GDM1 (cell line): ENCODE results near the gene ADGRD1.

Experiments used
- DNase-seq: peaks from one replicate; lab custom pipeline; 2025; lab: John Stamatoyannopoulos, UW

The ADGRD1 gene

DNA sequence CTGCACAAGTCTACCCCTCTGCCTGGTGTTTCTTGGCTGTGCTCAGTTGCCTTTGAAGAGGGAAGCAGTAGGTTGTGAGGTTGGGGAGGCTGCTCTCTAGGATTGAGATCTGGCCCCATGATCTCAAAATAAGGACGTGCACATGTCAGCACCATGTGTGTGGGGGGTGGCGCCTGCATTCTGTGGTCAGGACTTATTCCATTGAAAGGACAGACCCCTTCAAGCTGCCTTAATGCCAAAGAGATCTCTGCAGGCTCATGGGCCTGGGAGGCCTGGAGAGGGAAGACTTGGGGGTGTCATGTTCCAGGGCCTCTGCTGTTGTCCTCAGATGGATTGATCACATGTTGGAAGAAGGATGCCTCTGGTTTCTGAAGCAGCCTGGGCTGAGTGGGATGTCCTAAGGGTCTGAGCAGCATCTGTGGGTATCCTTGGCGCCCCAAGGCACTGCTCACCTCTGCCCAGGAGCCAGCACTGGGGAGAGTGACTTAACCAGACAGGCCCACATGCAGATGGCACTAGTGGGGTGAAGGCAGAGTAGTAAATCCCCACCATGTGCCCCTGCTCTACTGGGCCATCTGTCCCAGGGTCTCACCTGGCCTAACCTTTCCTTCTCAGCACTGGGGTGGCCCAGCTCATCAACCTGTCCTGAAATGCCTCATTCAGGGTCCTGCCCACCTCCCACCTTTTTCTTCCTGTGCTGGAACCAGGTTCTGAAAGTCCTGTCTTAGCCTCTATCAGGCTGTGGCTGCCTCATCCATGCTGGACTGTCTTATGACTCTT, 118.9 kb downstream of the ADGRD1 start:
- no peak for DNase-seq

DNA sequence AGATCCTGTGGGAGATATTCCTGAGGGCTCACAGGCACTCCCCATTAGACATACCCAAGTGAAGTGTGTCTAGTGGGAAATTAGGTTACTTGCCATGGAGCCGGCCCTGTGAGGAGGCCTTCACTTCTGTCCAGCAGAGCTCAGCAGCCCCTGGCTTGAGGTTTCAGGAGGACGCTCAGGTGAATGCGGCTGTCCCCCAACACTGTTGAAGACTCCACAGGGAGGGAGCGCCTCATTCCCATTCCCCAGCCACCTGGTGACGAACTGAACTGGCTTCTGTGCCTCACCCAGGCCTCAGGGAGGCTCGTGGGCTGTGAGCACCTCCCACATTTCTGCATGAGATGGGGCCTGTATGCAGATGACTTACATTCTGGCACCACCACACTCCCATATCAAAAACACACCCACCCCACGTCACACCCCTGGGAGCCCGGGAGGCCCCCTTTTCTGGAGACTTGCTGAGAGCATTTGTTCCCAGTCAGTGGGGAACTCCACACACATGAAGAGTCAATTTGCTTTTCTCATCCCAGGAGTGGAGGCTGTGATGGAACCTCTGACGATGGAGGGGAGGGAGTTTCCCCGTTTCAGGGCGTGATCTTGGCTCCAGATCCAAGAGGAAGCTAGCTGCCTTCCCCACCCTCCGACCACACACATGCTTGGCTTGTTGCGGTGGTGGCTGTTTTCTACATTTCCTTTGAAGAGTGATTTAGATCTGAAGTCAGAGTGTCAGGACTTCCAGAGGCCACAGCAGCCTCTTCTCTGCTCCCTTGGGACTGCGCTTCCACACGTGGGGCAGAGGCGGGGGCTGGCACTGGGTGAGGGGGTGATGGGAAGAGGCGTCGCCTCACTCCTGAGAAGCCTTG, 120.7 kb downstream of the ADGRD1 start:
- DNase-seq = no peak

DNA sequence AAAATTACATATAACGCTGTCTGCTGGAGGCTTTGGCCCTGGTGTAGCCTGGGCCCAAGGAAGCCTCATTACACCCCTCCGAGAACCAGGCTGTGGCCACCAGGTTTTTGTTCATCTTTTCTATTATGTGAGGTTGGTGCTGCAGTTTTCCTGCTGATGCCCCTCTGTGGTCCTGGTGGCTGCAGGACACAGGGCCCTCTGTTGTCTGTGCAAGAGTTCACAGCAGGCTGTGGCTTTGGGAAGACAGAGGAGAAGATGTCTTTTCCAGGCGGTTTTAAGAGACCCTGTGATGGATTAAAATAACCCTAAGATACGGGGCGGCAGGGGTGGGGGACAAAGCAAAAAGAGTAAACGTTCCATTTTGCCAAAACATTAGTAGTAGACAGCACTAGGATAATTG, 121.5 kb downstream of the ADGRD1 start:
- DNase-seq = no peak

DNA sequence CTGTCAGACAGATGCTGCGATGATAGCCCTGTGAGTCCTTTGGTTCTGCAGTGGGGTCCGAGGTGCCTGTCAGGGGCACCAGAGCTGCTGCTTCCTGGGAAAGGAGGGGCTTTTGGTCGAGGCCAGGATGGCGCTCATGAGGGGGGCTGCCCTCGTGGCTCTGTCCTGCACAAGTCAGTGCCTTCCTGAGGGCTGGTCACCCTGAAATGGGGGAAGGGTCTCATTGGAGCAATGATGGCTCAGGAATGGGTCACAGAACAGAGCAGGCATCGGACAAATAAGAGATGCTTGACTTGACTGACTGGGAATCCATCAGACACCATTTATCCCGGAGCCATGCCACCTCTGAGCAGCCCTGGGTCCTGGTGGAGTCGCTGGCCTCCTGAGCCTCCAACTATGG, 121.9 kb downstream of the ADGRD1 start:
- no peak for DNase-seq

DNA sequence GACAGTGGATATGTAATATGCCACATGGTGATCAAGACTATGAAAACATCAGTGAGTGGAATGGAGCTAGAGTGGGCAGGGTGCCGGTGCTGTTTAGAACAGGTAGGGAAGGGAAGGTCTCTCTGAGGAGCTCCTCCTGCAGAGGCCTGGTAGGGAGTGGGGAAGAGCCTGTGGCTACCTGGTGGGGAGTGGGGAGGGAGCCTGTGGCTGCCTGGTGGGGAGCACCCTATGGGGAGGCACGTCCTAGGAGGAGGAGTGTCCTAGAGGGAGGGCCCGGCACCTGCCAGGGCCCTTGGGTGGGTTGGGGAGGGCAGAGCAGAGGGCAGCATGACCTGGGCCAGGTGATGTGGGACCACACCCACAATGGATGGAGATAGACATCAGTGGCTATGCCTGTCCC, 122.6 kb downstream of the ADGRD1 start:
- DNase-seq = no peak

DNA sequence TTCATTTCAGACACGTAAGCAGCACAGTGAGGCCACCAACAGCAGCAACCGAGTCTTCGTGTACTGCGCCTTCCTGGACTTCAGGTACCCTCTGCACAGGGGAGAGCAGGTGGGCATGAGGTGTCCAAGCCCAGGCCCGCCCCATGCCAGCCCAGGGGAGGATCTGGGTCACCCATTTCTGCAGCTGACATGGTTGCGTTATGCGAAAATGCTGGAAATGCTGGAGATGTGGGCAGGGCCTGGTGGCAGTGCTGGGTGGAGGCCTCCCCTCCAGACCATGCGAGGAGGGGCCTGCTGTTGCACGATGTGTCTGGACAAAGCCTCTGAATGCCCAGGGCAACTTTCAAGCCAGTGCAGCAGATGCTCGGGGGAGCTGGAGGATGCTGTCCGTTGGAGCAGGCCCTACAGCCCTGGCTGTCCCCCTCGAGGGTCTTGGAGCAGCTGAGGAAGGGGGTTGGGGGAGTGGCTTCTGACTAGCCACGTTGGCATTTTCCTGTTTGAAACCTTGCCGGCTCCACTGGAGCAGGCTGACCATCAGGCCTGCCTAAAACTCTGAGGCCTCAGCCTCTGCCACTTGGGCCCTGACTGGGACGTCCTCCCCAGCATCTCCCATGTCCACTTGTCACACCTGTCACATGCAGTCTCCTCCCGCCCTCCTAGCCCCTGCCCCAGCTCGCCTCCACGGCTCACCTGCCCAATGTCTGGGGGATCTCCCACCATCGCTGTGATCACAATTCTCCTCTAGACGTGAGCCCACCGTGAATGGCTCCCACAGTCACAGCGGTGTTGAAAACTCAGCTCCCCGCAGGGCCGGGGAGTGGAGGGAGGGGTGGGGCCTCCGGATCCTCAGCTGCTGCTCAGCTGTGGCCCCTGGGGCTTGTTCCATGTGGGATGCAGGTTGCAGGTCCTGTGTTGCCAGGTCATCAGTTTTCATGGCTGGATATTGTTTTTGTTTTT, 123.4 kb downstream of the ADGRD1 start:
- no peak for DNase-seq

DNA sequence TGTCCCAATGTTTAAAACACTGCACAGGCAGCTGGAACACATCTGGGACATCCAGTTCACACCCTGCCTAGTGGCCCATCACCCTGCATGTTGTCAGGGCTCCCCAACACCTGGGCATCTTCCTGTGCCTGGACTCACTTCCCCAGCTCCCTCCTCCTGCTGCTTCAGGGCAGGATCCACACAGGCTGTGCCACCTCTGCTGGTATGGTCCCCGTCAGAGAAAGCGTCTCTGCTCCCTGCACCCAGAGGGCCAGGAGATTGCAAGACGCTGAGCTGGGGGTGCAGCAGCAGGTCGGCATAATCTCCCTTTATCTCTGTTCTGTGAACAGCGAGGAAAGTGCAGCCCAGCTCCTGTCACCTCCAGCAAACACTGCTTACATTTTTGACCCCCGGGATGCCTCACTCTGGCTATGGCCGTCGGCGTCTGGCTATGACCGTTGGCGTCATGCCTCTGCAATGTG, 124.3 kb downstream of the ADGRD1 start:
- no peak for DNase-seq

DNA sequence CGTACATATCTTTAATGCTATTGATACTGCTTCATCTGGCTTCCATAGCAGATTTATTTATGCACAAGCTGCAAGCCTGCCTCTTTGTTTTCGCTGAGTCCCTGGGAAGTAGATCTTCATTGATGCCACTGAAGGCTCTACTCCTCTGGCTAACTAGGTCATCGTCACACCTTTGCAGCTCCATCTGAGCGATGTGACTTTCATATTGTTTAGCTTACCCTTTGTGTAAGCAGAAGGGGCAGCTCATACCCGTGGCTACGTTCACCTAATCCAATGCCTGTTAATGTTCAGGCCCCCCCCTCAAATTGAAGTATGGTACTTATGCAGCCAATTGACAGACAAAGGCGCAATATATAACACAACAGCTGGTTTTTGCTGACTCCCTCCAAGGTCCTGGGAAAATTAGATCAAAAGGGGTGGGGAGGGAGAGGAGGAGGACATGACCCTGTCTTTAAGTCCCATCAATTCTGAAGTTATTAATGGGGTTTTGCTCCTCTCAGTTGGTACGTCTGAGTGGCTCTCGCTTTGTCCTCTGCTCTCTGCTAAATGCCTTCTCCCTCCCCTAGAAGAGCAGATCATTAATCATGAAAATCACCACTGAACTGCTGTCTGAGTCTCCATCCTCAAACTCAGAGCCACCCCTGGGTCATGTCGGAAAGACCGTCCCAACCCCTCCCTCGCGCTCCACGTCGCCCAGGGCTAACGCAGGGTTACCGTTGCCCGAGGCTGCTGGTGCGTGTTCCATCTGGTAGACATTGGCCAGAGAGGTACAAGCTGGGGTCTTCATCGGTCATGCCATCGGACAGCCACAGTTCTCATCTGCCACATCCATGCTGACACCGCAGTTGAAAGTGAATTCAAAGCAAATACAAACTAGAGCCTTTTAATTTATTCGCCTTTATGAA, 128.8 kb downstream of the ADGRD1 start:
- no peak for DNase-seq

DNA sequence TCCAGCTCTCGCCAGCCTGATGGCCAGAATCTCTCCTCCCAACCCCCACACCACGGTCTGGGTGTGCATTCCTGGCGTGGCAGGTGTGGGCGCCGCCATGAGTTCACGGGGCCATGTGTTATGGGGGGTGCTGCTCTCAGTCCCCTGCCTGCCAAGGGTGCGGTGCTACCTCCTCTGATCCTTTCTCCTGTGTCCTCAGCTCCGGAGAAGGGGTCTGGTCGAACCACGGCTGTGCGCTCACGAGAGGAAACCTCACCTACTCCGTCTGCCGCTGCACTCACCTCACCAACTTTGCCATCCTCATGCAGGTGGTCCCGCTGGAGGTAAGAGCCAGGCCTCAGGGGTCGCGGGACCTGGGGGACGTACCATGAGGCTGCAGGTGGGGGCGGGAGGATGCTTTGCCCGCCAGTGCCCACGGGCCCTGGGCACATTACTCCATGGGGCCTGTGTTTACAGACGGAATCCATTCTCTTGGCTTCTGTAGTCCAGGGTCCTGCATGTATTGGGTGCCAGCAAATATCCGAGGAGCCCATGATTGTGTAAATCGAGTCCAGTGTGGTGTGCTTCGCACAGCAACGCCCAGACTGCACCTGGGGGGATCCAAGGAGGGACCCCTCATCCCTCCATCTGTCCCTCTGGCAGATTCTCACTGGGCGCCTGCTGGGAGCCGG, 130.8 kb downstream of the ADGRD1 start:
- no peak for DNase-seq

DNA sequence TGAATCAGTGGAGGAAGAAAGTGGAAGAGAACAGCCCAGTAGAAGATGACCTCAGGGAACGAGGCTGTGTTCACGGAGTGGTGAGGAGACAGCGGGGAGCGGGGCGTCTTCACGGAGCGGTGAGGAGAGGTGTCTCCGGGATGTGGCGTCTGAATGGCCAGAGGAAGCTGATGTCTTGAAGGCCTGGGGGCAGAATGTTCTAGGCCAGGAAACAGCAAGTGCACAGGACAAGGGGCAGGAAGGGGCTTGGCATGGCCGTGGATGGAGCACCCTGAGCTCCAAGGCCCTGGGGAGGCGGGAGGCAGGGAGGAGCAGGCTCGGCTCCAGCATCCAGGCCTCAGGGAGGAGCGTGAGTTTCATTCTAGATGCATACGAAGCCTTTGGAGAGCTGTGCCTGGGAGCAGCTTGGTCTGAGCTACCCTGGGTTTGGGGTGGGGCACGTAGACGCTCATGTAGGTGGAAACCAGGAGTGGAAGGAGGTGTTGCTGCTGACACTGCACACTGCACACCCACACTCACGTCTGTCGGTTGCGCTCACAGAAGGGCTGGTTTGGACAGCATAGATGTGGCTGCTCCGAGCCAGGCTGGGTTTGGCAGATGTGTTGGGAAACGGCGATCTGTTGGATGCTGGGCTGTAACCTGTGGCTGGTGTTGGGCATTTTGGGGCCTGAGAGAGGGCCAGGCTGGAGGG, 131.6 kb downstream of the ADGRD1 start:
- DNase-seq = no peak

DNA sequence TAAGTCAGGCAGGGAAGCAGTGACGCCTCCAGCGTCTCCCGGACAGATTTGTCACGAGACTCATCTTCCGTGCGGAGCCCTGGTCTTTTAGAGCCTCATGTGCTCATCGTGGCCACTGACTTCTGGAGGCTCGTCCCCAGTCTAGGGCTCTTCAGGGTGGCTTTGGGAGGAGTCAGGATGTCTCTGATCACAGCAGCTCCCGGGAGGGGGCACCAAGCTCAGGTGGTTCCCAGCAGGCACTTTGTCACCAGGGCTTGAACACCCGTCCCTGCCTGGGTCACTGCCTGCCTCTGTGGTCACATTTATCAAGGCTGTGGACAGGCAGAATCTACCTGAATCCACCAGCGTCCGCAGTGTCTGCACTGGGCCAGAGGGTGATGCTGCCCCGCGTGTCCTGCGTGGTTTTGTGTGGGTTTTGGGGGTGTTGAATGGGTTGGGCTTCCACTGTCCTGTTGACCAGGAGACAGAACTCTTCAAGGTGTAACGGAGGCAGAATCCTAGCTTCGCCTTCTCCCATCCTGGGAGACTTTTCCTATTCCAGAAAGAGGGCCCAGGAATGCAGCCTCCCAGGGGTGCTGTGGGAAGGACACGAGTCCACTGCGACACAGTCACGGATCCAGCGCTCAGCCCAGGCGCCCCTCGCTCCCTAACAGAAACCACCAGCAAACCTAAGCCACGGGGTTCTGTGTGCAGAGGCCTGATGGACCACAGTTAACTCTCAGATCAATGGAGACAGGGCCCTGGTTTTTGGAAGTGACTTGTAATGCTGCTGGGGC, 132.3 kb downstream of the ADGRD1 start:
- DNase-seq = no peak

DNA sequence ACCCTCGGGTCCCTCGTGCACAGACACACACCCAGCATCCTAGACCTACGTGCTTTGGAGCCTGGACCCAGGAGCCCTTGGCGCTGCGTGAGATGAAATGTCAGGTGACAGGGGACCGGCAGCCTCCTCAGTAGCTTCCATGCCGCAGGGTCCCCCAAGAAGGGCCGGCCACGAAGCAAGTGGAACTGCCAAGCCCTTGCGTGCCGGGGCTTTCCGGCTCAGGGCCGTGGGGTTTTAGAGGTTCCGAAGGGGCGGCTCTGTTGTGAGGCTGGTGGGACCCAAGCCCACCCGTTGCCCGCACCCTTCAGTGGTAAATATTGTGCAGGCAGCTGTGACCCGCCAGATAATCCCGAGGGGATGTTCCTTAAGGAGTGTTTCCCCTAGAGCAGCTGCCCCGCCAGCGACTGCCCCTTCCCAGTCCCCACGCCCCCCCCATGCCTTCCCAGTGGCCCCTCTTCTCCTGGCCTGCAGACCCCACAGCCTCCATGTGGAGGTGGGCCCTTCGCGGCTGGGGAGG, 133.7 kb downstream of the ADGRD1 start:
- no peak for DNase-seq

DNA sequence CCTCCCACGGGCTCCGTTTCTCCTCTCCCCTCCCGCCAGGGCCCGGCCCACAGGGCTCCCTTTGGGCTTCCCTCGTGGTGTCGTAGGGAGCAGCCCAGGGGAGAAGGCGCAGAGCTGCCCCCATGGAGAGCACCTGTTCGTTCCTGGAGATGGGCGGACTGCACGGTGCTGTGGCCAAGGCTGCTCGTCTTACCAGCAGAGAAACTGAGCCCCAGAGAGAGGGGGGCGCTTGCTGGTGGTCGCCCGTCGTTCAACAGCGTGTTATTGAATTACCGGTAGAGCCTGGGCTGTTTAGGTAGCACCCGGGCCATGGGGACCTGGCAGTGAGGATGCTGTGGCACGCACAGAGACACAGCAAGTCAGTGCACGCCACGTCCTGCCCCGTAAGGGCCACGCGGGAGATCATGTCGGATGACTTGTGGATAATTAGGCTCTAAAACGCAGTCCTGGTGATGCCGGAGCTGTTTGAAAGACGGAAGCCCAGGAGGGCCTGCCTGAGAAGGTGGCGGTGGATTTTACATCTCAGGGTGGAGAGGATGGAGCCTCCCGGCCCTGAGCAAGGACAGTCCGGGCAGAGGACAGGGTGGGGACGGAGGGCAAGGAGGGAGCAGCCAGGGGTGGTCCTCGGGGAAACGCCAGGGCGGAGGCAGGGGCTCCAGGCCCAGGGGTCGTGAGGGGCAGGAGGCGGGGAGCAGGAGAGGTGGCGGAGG, 134.4 kb downstream of the ADGRD1 start:
- no peak for DNase-seq

DNA sequence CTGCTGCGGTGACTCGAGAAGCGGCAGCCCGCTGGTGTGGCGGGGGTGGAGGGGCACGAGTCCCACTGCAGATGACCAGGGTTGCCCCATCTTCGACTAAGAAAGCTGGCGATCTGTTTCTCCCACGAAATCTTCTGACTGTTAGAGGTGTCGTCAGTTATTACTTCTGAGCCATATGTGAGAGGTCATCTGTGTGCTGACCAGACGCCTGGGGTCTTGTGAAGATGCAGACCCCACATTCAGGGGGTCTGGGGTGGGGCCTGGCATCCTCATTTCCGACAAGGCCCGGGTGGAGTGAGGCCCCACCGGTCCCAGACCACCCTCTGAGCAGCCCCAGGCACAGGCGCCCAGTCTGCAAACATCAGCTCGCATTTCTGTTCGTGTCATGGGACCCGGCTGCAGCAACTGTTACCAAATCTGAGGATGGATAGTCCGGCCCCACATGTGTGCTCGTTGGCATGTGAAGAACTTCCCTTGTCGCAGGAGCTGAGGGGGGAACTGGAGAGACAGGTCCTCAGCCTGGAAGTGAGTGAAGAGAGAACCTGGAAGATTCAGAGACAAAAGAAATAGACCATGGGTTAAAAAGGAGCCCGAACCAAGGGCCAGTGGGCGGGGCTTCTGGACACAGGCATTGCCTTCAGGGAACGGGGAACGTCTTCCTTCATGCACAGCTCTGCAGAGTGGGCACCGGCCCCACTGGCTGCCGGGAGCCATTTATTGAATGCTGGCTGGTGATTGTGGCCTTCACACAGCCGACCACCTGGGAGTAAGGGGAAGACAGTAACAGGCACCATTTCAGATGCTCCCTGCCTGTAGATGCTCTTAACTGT, 135.2 kb downstream of the ADGRD1 start:
- DNase-seq = no peak

DNA sequence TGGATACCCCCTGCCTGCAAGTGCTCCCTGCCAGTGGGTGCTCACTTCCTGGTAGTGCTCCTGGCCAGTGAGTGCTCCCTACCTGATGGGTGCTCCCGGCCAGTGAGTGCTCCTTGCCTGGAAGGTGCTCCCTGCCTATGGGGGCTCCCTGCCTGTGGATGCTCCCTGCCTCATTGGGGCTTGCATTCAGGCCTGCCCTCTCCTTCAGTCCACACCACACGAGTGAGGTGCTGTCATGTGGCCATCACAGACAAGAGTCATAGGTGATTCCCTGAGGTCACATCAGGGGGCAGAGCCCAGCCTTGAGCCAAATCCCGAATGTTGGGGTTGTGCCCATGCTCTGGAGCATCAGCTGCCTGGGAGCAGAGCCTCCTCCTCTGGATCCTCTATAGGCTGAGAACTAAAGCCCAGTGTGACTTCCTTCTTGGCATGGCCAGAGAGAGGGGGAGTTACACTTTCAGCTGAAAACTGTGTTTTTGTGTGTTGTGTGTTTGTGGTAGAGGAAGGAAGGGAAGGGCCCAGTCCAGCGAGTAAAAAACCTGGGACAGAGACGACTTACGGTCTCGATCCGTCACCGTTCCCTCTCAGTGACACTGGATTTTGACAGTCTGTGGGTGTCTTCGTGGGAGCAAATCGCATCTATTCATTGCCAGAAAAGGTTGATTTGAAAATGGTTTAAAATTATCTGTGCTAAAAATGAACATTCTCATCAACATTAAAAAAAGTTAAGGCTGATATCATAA, 136.0 kb downstream of the ADGRD1 start:
- no peak for DNase-seq
